Measurements from ENCODE around the gene STAMBP.
"Not testable (repeated sequence)": the region's sequence is repeated elsewhere in the genome, so short reads cannot be mapped to it uniquely, and the experiment has no call there.

Gene STAMBP

GRCh38 chr2:73837847-73838585 lies 9.3 kb downstream of the STAMBP start:
- DNase-seq (ENCODE audit: low read depth): no peak

- DNase-seq (ENCODE audit: low read depth): no peak
These were observed 10.3 kb downstream of the STAMBP start for GRCh38 chr2:73838889-73839534.

DNA sequence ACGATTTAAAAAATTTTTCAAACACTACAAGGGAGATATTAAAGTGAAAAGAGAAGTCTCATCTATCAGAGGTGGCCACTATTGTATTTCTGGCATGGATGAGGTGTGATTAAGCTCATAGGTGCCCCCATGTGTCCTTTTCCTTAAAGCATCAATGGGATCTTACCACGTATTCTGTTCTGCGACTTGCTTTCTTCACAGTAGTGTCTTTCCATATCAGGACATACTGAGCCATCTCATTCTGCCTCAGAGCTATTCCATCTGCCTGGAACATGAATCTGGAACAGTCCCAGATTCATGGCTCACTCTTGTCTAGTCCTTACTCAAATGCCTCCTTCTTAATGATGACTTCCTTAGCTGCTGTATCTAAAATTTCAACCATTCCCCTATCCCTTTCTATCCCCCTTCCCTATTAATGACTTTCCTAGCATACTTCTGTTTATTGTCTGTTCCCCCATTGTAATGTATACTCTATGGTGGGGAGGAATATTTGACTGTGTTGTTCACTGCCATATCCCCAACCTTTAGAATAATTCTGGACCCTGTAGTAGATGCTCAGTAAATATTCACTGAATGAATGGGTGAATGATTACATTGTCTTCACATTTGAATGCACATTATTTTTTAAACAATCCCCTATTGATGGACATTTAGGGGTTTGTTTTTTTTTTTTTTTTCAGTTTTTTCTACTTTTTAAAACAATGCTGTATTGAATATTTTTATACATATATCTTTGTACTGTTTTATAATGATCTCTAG lies 11.1 kb downstream of the STAMBP start:
- DNase-seq (ENCODE audit: low read depth): no peak

- no peak for DNase-seq (ENCODE audit: low read depth)
These were observed 13.4 kb downstream of the STAMBP start for GRCh38 chr2:73841912-73842738.

DNA sequence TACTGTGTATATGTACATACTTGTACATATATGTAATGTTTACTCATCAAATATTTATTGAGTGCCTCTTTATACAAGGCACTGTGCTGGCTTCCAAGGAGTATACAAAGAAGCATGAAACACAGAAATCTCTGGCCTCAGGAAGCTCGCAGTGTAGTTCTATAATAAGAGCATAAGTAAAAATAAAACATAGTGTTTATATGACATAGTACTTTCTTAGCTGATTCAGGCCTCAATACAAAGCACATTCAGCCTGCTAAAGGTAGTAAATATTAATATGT lies 13.9 kb downstream of the STAMBP start:
- no peak for DNase-seq (ENCODE audit: low read depth)

GRCh38 chr2:73844087-73844486 lies 15.3 kb downstream of the STAMBP start:
- no peak for DNase-seq (ENCODE audit: low read depth)

DNA sequence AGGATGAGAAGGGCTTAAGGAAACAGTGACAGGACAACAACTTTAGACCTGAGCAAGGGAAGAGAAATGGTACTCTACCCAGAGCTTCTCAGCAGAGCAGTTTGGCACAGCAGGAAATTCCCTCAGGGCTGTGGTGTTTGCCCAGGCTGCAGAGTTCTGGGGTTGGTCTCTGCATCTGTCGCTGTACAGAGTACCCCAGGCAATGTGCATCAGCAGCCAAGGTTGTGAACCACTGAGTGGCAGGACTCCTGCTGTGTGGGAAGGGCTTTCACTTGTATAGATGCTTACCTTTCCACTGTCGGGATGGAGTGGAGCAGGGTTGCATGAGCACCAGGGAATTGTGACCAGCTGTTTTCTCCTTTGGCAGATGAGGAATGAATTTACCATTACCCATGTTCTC lies 21.2 kb downstream of the STAMBP start:
- no peak for DNase-seq (ENCODE audit: low read depth)

GRCh38 chr2:73851274-73851673 lies 22.5 kb downstream of the STAMBP start:
- DNase-seq (ENCODE audit: low read depth): no peak

- DNase-seq (ENCODE audit: low read depth): no peak
These were observed 23.3 kb downstream of the STAMBP start for GRCh38 chr2:73852020-73852419.

DNA sequence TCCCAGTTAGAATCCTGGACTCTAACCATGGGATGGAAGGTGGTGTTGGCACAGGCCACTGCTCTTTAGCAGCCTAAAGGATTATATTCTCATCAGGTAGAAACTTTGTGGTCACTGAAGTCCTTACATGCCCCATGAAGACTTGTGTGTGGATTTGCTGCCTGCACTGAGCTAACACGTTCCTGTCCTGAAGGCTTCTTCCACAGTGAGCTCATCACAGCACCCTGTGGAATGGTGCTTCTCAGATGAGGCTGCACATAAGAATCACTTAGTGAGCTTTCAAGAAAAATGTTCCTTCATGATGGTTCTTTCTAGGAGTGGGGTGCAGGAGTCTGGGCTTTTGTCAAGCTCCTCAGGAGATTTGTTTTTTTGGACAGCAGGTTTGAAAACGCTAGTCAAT lies 26.8 kb downstream of the STAMBP start:
- no peak for DNase-seq (ENCODE audit: low read depth)

DNA sequence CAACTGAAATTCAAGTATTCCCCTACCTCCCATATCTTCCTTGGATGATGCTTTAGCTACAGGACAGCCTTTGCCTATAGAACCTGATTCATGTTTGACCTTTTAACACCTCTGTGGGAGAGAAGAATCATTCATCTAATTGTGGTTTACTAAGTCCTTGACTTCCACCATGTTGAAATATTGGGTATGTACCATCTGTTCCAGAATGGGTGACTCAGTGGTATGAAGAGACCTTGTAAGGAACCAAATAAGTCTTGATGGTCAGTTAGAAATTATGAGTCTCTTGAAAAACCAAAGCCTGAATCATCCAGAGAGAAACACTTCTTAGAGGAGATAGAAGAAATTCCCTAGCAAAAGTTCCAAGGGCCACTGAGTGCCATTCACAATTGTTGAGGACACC lies 27.5 kb downstream of the STAMBP start:
- no peak for DNase-seq (ENCODE audit: low read depth)

DNA sequence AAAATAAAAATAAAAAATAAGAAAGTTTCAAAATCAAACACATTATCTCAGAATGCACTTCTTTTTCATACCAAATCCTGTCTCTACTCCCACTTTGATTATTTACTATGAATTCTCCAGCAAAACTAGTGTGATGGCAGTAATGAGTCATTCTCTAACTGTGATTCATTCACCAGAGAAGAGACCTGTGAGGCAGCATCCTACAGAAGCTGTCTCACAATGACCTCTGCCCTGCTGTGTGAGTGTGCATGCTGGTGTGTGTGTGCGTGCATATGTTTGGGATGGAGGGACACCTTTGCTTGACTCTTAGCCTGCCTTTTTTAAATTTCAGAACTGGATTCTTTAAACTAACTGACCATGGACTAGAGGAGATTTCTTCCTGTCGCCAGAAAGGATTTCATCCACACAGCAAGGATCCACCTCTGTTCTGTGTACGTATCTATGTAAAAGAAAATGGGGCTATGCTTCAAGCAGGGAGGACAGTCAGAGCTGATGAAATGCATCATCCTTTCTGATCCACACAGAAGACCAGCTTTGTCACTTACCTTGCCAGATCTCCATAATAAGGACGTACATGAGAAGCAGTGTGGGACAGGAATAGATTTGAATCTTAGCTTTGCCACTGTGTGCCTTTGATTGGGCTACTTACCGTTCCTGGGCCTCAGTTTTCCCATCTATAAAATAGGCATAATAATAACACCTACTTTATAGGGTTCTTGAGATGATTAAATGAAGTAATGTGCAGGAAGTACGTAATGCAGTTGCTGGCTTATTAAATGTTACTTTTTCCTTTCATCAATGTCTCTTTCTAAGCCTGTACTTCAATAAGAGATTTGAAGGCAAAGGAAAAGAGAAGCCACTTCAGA lies 31.2 kb downstream of the STAMBP start:
- DNase-seq (ENCODE audit: low read depth): peak; percentile 4

- no peak for DNase-seq (ENCODE audit: low read depth)
These were observed 34.2 kb downstream of the STAMBP start for GRCh38 chr2:73862987-73863386.

DNA sequence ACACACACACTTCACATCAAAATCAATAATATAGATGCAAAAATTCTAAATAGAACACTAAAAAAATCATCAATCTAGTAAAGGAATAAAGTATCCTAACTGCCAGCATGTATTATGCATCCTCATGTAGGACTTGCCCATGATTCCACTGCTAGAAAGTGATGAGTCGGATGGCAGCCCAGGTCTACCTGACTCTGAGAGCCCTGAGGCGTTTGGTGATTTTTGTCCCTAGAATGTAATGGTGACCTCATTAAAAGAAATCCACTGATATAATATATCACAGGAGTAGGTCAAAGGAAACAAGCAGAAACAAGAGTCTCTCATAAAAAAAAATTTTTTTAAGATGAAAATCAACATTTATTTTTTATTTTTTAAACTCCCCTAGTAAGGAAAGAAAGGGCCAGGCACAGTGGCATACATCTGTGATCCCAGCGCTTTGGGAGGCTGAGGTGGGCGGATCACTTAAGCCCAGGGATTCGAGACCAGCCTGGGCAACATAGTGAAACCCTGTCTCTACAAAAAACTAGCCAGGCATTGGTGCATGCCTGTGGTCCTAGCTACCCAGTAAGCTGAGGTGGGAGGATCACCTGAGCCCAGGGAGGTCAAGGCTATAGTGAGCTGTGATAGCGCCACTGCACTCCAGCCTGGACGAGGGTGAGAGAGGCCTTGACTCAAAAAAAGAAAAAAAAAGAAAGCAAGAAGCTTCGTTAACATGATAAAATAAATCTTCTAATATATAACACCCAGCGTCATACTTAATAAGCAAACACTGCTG lies 39.6 kb downstream of the STAMBP start:
- no peak for DNase-seq (ENCODE audit: low read depth)

GRCh38 chr2:73870084-73870483 lies 41.3 kb downstream of the STAMBP start:
- DNase-seq (ENCODE audit: low read depth): no peak

DNA sequence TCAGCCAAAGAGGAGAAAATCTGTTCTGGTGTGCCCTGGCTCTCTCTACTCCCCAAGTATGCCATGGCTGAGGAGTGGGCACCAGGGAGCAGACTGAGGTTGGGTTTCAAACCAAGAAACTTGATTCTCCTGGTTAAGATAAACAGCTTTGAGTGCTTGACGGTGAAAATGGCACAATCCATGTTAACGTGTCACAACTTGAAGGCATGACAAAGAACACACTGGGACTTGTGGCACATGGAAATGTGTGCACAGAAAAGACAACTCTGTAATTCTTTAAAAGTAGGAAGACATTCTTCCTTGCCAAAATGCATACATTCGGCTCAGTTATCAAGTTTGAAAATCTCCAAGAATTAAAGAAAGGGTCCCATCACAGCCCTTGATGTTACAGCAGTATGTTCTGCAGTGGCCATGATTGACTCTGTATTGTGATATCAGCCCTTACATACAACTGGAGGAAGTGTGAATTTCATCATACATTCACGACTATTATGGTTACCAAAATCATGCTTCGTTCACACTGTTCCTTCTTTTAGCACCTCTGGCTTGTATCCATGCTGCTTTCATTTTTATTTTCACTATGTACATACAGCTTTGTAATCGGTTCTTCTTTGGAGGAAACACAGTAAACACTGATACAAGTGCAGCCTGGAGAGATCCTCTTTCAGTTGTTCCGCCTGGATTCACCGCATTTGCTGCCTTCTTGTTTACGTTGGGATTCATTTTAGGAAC lies 48.5 kb downstream of the STAMBP start:
- DNase-seq (ENCODE audit: low read depth): no peak

DNA sequence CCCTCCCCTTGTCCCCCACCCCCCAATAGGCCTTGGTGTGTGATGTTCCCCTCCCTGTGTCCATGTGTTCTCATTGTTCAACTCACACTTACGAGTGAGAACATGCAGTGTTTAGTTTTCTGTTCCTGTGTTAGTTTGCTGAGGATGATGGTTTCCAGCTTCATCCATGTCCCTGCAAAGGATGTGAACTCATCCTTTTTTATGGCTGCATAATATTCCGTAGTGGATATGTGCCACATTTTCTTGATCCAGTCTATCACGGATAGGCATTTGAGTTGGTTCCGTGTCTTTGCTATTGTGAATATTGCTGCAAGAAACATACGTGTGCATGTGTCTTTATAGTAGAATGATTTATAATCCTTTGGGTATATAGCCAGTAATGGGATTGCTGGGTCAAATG lies 49.2 kb downstream of the STAMBP start:
- not testable (repeated sequence) for DNase-seq (ENCODE audit: low read depth)

- no peak for DNase-seq (ENCODE audit: low read depth)
These were observed 56.6 kb downstream of the STAMBP start for GRCh38 chr2:73885406-73885805.

GRCh38 chr2:73886357-73886756 lies 57.6 kb downstream of the STAMBP start:
- peak; percentile 13 for DNase-seq (ENCODE audit: low read depth)
